ENCODE measurements around the gene P4HB.

- TF ChIP-seq POLR2AphosphoS5 (IDR thresholded peaks at IDR 0.05) (no peak), CTCF (IDR thresholded peaks at IDR 0.05) (no peak)
Measured at GRCh38 chr17:81813861-81814683, 46.3 kb downstream of the P4HB start.

Data from upper lobe of left lung (tissue), 4 donors.